ENCODE results near the gene ABHD1. TPM values are rescaled to one million over a fixed set of nuclear protein-coding genes. Genes with fewer than 3 reads are reported as not detected.
"Not testable (repeated sequence)": the region's sequence is repeated elsewhere in the genome, so short reads cannot be mapped to it uniquely, and the experiment has no call there.

The ABHD1 gene
- total and polyA plus RNA-seq, 2 donors: 0.35 TPM; not detected in 1

DNA sequence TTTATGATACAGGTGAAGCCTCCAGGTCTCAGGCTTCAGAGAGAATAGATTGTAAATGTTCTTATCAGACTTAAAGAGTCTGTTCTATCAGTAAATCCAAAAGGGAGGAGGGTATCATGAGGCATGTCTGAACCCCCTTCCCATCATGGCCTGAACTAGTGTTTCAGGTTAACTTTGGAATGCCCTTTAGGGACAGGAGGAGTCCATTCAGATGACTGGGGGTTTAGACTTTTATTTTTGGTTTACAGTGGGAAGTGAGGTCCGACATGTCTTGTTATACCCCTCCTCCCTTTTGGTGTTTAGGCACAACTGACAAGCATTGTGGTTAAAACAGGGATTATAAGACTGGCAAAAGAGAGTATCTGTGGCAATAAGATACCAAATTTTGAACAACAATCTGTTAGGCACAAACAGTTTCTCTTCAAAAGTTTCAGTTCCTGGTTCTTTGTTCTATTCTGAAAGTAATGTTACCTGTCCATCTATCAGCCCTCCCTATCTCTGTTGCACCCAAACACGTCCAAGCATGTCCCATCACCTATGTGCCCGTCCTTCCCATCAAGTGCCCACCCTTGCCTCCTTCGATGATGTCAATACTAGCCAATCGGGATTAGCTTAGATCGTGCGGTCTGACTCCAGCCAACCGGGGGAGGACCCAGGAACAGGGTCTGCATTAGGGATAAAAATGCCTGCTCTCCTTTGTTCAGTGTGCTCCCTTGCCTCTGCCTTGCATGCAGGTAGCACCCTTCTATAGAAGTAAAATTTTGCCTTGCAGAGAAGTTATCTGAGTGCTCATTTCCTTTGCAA, 41.5 kb downstream of the ABHD1 start:
- H3K36me3 ChIP-seq (ENCODE audit: insufficient read depth): no peaks in the 10 kb centered on the region
- no peaks in the 10 kb centered on the region for H3K4me1 ChIP-seq (ENCODE audit: insufficient read depth)
- H3K4me3 ChIP-seq (ENCODE audit: low read depth, low read length): no peak overlapping the region
- 83% methylated on average over 8 of the region's 8 CpGs for WGBS
- H3K27ac ChIP-seq (ENCODE audit: low read depth): no peak overlapping the region
- DNase-seq (ENCODE audit: extremely low spot score): no peak

DNA sequence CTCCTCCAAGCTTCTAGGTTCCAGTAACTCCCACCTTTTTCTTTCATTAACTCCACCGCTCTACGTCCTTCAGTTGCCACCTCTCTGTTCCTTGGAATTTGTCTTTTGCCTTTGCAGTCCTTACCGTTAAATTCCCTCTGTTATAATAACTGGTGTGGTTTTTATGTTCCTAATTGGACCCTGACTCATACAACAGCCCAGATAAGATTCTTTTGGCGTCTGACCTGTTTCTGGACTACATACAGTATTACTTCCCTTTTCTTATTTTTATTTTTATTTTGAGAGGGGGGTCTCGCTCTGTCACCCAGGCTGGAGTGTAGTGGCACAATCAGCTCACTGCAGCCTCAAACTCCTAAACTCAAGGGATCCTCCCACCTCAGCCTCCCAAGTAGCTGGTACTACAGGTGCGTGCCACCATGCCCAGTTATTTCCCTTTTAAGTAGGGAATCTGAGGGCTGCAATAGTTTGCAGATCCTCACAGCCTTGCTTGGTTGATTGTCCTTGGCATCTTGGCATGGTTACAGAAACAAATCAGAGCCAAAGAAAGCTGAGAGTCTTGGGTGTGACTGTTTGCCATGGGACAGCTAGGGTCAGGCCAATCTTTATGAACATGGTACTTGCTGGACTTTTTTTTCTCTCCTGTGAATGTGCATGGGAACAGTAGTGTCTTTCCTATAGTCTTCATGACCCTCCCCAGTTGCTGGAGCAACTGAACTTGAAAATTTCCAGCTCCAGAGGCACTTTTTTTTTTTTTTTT, 47.1 kb downstream of the ABHD1 start:
- 79% methylated on average over 6 of the region's 6 CpGs for WGBS

DNA sequence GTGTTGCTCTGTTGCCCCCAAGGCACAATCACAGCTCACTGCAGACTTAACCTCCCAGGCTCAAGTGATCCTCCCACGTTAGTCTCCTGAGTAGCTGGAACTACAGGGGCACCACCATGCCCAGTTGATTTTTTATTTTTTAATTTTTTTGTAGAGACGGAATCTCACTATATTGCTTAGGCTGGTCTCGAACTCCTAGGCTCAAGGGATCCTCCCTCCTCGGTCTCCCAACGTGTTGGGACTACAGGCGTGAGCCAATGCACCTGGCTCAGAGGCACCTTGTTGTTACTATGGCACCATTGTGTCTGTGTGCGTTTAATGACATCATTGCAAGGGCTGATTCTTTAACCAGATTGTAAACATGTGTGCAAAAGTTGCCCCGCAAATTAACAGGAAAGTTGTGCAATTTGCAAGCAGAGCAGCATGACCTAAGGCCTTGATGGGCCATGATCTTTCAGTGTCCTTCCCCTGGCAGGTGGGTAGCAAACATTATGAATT, 47.8 kb downstream of the ABHD1 start:
- no peak overlapping the region for H3K4me3 ChIP-seq (ENCODE audit: low read depth, low read length)
- 73% methylated on average over 8 of the region's 8 CpGs for WGBS
- no peak overlapping the region for H3K27ac ChIP-seq (ENCODE audit: low read depth)
- no peak for DNase-seq (ENCODE audit: extremely low spot score)
- H3K4me1 ChIP-seq (ENCODE audit: insufficient read depth): no peaks in the 10 kb centered on the region
- H3K36me3 ChIP-seq (ENCODE audit: insufficient read depth): no peaks in the 10 kb centered on the region

More for the DNA sequence above, 47.1 kb downstream of the ABHD1 start:
- Histone ChIP-seq H3K27ac (ENCODE audit: low read depth) (no peak overlapping the region), H3K4me1 (ENCODE audit: insufficient read depth) (no peaks in the 10 kb centered on the region), H3K4me3 (ENCODE audit: low read depth, low read length) (no peak overlapping the region), H3K36me3 (ENCODE audit: insufficient read depth) (no peaks in the 10 kb centered on the region)
- DNase-seq (ENCODE audit: extremely low spot score): no peak

DNA sequence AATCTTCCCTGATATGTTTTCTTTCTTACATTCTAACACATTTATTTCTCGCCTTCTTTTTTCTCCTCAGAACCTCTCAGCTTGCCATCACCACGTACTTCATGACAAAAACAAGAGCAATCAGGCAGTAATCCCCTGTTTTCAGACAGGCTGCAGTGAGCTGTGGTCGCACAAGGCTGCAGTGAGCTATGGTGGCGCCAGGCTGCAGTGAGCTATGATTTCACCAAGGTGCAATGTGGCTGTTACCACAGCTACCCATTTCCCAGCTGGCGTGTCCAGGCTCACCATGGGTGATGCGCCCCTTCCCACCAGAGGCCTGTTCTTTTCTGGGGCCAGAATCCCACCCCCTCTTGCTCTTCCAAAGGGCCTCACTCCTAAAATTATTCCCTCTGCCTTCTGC, 51.0 kb downstream of the ABHD1 start:
- Histone ChIP-seq H3K36me3 (ENCODE audit: insufficient read depth) (no peaks in the 10 kb centered on the region), H3K4me3 (ENCODE audit: low read depth, low read length) (no peak overlapping the region), H3K4me1 (ENCODE audit: insufficient read depth) (no peaks in the 10 kb centered on the region), H3K27ac (ENCODE audit: low read depth) (no peak overlapping the region)
- WGBS: 65% methylated on average over 6 of the region's 6 CpGs
- no peak for DNase-seq (ENCODE audit: extremely low spot score)

DNA sequence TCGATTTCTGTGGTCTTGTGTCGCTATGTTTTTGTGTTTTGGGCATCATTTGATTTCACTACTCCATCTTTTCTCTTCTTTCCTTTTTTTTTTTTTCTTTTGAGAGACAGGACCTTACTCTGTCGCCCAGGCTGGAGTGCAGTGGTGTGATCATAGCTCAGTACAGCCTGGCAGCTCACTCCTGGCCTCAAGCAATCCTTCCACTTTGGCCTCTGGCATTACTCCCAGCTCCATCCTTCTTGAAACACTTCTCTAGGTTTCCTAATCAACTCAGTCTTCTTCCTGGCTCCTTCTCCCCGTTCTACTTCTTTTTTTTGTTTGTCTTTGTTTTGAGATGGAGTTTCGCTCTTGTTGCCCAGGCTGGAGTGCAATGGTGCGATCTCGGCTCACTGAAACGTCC, 51.7 kb downstream of the ABHD1 start:
- Histone ChIP-seq H3K36me3 (ENCODE audit: insufficient read depth) (no peaks in the 10 kb centered on the region), H3K4me3 (ENCODE audit: low read depth, low read length) (no peak overlapping the region), H3K27ac (ENCODE audit: low read depth) (no peak overlapping the region), H3K4me1 (ENCODE audit: insufficient read depth) (no peaks in the 10 kb centered on the region)
- DNase-seq (ENCODE audit: extremely low spot score): no peak
- 74% methylated on average over 8 of the region's 8 CpGs for WGBS

DNA sequence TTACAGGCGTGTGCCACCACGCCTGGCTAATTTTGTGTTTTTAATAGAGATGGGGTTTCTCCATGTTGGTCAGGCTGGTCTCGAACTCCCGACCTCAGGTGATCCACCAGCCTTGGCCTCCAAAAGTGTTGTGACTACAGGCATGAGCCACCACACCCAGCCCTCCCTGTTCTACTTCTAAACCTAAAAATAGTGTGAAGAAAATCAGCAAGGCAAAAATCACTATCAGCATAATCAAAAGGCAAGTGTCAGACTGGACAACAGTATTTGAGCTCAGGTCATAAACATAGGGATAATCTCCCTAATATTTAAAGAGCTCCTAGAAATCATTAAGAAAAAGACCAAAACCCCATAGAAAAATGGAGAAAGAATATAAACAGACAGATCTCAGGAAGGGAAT, 52.2 kb downstream of the ABHD1 start:
- not testable (repeated sequence) for H3K27ac ChIP-seq (ENCODE audit: low read depth); H3K36me3 ChIP-seq (ENCODE audit: insufficient read depth); H3K4me3 ChIP-seq (ENCODE audit: low read depth, low read length); DNase-seq (ENCODE audit: extremely low spot score); H3K4me1 ChIP-seq (ENCODE audit: insufficient read depth)
- 90% methylated on average over 4 of the region's 4 CpGs for WGBS

DNA sequence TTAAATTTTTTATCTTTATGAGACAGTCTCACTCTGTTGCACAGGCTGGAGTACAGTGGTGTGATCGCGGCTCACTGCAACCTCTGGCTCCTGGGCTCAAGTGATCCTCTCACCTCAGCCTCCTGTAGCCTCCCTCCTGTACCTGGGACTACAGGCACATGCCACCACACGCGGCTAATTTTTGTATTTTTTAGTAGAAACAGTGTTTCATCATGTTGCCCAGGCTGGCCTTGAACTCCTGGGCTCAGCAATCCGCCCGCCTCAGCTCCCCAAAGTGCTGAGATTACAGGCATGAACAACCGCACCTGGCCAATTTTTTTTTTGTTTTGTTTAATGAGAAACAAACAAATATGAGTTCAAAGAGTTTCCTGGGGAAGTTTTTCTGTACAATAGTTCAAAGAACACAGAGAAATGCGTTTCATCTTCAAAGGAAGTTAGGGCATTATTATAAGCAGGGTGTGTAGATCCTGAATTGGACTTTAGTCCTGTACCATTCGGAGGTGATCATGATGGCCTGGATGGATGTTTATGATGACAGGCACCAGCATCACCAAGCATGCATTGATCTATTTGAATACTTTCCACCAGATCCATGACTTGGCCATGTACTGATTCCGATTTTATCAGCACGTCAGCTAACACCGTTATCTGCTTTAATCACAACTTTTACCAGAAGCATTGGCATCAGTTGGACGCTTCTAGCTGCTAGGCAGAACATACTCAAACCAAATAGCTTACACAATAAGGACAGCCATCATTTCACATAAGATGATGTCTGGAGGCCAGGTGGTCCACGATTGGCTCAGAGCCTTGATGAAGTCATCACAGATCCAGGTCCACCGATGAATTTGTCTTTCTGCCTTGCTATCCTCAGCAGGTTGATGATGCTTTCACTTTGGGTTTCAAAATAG, 54.1 kb downstream of the ABHD1 start:
- DNase-seq (ENCODE audit: extremely low spot score): no peak
- no peaks in the 10 kb centered on the region for H3K4me1 ChIP-seq (ENCODE audit: insufficient read depth)
- 75% methylated on average over 15 of the region's 15 CpGs for WGBS
- no peak overlapping the region for H3K4me3 ChIP-seq (ENCODE audit: low read depth, low read length)
- no peak overlapping the region for H3K27ac ChIP-seq (ENCODE audit: low read depth)
- H3K36me3 ChIP-seq (ENCODE audit: insufficient read depth): no peaks in the 10 kb centered on the region

DNA sequence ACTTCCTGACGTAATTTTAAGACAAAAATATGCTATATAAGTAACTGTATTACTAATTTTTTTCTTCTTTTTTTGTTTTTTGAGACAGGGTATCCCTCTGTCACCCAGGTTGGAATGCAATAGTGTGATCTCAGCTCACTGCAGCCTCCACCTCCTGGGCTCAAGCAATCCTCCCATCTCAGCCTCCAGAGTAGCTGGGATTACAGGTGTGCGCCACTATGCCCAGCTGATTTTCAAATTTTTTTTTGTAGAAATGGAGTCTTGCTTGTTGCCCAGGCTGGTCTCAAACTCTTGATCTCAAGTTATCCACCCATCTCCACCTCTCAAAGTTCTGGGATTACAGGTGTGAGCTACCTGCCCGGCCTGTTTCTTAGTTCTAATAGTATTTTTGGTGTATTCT, 54.9 kb downstream of the ABHD1 start:
- Histone ChIP-seq H3K27ac (ENCODE audit: low read depth) (no peak overlapping the region), H3K4me1 (ENCODE audit: insufficient read depth) (no peaks in the 10 kb centered on the region), H3K4me3 (ENCODE audit: low read depth, low read length) (no peak overlapping the region), H3K36me3 (ENCODE audit: insufficient read depth) (no peaks in the 10 kb centered on the region)
- DNase-seq (ENCODE audit: extremely low spot score): no peak
- 88% methylated on average over 3 of the region's 3 CpGs for whole genome bisulfite sequencing

DNA sequence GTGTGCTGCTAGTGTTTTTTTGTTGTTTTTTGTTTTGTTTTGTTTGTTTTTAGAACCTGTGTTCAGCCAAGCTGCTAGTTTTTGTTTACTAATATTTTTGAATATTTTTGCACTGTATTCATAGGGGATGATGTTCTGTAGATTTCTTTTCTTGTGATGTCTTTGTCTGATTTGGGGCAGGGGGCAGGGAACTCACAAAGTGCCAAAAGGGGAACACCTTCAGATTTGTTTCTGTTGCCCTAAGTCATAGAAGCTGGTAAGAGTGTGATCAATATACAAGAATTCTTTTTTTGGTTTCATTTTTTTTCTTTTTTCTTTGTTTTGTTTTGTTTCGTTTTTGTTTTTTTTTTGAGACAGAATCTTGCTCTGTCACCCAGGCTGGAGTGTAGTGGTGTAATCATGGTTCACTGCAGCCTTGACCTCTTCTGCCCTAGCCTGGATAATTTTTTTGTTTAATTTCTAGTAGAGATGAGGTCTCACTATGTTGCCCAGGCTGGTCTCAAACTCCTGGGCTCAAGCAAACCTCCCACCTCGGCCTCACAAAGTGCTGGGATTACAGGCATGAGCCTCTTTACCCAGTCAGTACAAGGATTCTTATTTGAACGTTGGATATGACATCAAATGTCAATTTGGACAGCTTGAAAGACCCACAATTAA, 55.9 kb downstream of the ABHD1 start:
- WGBS: 66% methylated on average over 3 of the region's 3 CpGs
- Histone ChIP-seq H3K4me1 (ENCODE audit: insufficient read depth) (no peaks in the 10 kb centered on the region), H3K36me3 (ENCODE audit: insufficient read depth) (no peaks in the 10 kb centered on the region), H3K27ac (ENCODE audit: low read depth) (no peak overlapping the region), H3K4me3 (ENCODE audit: low read depth, low read length) (no peak overlapping the region)
- no peak for DNase-seq (ENCODE audit: extremely low spot score)

Other genes starting within 250 kb of the ABHD1 start
- gene MAPRE3, start 153.2 kb upstream of the ABHD1 start, total RNA-seq: 3.2 TPM
- 24.4 TPM for gene MAPRE3, start 153.2 kb upstream of the ABHD1 start, polyA plus RNA-seq
- 54.4 TPM for gene TMEM214, start 90.8 kb upstream of the ABHD1 start, total RNA-seq
- gene TMEM214, start 90.8 kb upstream of the ABHD1 start, polyA plus RNA-seq: 49.8 TPM
- gene AGBL5, start 72.1 kb upstream of the ABHD1 start, total RNA-seq: 12.0 TPM
- gene AGBL5, start 72.1 kb upstream of the ABHD1 start, polyA plus RNA-seq: 31.0 TPM
- gene OST4, start 52.2 kb upstream of the ABHD1 start, total RNA-seq: 273 TPM
- gene OST4, start 52.2 kb upstream of the ABHD1 start, polyA plus RNA-seq: 386 TPM
- 122 TPM for gene EMILIN1, start 45.2 kb upstream of the ABHD1 start, total RNA-seq
- 347 TPM for gene EMILIN1, start 45.2 kb upstream of the ABHD1 start, polyA plus RNA-seq
- 1.7 TPM for gene KHK, start 37.0 kb upstream of the ABHD1 start, total RNA-seq
- gene KHK, start 37.0 kb upstream of the ABHD1 start, polyA plus RNA-seq: 6.8 TPM
- gene CGREF1, start 4.7 kb upstream of the ABHD1 start, total RNA-seq: 4.1 TPM
- gene CGREF1, start 4.7 kb upstream of the ABHD1 start, polyA plus RNA-seq: 1.0 TPM
- 20.5 TPM for gene PREB, start 10.8 kb downstream of the ABHD1 start, total RNA-seq
- gene PREB, start 10.8 kb downstream of the ABHD1 start, polyA plus RNA-seq: 49.1 TPM
- gene PRR30, start 15.6 kb downstream of the ABHD1 start, total RNA-seq: not detected
- gene PRR30, start 15.6 kb downstream of the ABHD1 start, polyA plus RNA-seq: not detected
- gene TCF23, start 25.2 kb downstream of the ABHD1 start, total RNA-seq: 0.85 TPM
- 0.08 TPM for gene TCF23, start 25.2 kb downstream of the ABHD1 start, polyA plus RNA-seq
- gene ATRAID, start 88.2 kb downstream of the ABHD1 start, total RNA-seq: 134 TPM
- 174 TPM for gene ATRAID, start 88.2 kb downstream of the ABHD1 start, polyA plus RNA-seq
- 8.2 TPM for gene SLC5A6, start 88.5 kb downstream of the ABHD1 start, total RNA-seq
- gene SLC5A6, start 88.5 kb downstream of the ABHD1 start, polyA plus RNA-seq: 17.7 TPM
- gene CAD, start 93.6 kb downstream of the ABHD1 start, total RNA-seq: 27.3 TPM
- gene CAD, start 93.6 kb downstream of the ABHD1 start, polyA plus RNA-seq: 23.4 TPM
- 0.53 TPM for gene SLC30A3, start 139.2 kb downstream of the ABHD1 start, total RNA-seq
- 0.04 TPM for gene SLC30A3, start 139.2 kb downstream of the ABHD1 start, polyA plus RNA-seq
- 0.42 TPM for gene DNAJC5G, start 151.6 kb downstream of the ABHD1 start, total RNA-seq
- not detected for gene DNAJC5G, start 151.6 kb downstream of the ABHD1 start, polyA plus RNA-seq
- gene TRIM54, start 158.6 kb downstream of the ABHD1 start, total RNA-seq: 2.6 TPM
- 0.04 TPM for gene TRIM54, start 158.6 kb downstream of the ABHD1 start, polyA plus RNA-seq
- gene UCN, start 184.6 kb downstream of the ABHD1 start, total RNA-seq: 1.1 TPM
- 1.5 TPM for gene UCN, start 184.6 kb downstream of the ABHD1 start, polyA plus RNA-seq
- gene MPV17, start 199.3 kb downstream of the ABHD1 start, total RNA-seq: 46.2 TPM
- 89.2 TPM for gene MPV17, start 199.3 kb downstream of the ABHD1 start, polyA plus RNA-seq
- gene GTF3C2, start 232.9 kb downstream of the ABHD1 start, total RNA-seq: 37.7 TPM
- 29.9 TPM for gene GTF3C2, start 232.9 kb downstream of the ABHD1 start, polyA plus RNA-seq
- 11.2 TPM for gene EIF2B4, start 246.5 kb downstream of the ABHD1 start, total RNA-seq
- gene EIF2B4, start 246.5 kb downstream of the ABHD1 start, polyA plus RNA-seq: 48.8 TPM
- 69.8 TPM for gene SNX17, start 246.8 kb downstream of the ABHD1 start, total RNA-seq
- 105 TPM for gene SNX17, start 246.8 kb downstream of the ABHD1 start, polyA plus RNA-seq